Measurements from ENCODE around the gene FRMPD4. TPM values are rescaled to one million over a fixed set of nuclear protein-coding genes. Genes with fewer than 3 reads are reported as not detected.

Gene FRMPD4
- total RNA-seq, 1 donor = not detected

- Histone ChIP-seq H3K4me3 (ENCODE audit: low read length) (no peak overlapping the region), H3K27me3 (ENCODE audit: insufficient read depth, low read length) (no peaks in the 10 kb centered on the region), H3K9me3 (ENCODE audit: low read depth, low read length) (no peaks in the 10 kb centered on the region), H3K4me1 (ENCODE audit: insufficient read depth, low read length) (no peaks in the 10 kb centered on the region)
Observed at GRCh38 chrX:12400218-12400617, 261.9 kb downstream of the FRMPD4 start.

DNA sequence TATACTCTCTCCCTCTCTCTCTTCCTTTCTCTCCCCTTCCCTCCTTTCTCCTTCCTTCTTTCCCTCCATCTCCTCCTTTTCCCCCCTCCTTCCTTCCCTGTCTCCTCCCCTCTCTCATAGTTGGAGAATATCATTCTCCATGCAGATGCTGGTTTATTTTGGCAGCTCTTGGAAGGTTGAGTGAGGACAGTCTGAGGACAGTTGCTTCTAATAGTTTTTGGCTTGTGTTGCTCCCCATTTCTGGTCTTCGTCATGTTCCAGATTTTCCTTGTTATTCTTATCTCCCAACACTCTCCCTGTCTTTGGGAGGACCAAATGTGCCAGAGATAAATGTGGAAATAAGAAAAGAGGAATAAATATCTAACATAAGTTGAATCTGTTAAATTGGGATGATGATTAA, 263.0 kb downstream of the FRMPD4 start:
- H3K9me3 ChIP-seq (ENCODE audit: low read depth, low read length) = no peaks in the 10 kb centered on the region
- no peak overlapping the region for H3K4me3 ChIP-seq (ENCODE audit: low read length)
- H3K4me1 ChIP-seq (ENCODE audit: insufficient read depth, low read length) = no peaks in the 10 kb centered on the region
- H3K27me3 ChIP-seq (ENCODE audit: insufficient read depth, low read length) = no peaks in the 10 kb centered on the region

- Histone ChIP-seq H3K4me1 (ENCODE audit: insufficient read depth, low read length) (no peaks in the 10 kb centered on the region), H3K4me3 (ENCODE audit: low read length) (no peak overlapping the region), H3K27me3 (ENCODE audit: insufficient read depth, low read length) (no peaks in the 10 kb centered on the region), H3K9me3 (ENCODE audit: low read depth, low read length) (no peaks in the 10 kb centered on the region)
Observed at GRCh38 chrX:12403474-12404082, 265.3 kb downstream of the FRMPD4 start.

DNA sequence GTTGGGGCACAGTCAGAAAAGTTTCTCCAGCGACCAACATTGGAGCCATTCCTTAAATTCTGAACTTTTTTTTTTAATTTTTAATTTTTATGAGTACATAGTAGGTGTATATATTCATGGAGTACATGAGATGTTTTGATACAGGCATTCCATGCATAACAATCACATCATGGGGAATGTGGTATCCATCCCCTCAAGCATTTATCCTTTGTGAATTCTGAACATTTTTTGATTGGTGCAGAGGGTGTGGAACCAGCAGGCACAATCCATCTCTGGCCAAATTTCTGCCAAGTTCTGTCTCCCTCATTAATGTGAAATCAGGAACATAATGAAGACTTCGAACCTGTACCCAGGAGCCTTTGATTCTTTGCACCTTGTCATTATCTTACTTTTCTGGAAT, 267.0 kb downstream of the FRMPD4 start:
- Histone ChIP-seq H3K4me1 (ENCODE audit: insufficient read depth, low read length) (no peaks in the 10 kb centered on the region), H3K9me3 (ENCODE audit: low read depth, low read length) (no peaks in the 10 kb centered on the region), H3K4me3 (ENCODE audit: low read length) (no peak overlapping the region), H3K27me3 (ENCODE audit: insufficient read depth, low read length) (no peaks in the 10 kb centered on the region)

DNA sequence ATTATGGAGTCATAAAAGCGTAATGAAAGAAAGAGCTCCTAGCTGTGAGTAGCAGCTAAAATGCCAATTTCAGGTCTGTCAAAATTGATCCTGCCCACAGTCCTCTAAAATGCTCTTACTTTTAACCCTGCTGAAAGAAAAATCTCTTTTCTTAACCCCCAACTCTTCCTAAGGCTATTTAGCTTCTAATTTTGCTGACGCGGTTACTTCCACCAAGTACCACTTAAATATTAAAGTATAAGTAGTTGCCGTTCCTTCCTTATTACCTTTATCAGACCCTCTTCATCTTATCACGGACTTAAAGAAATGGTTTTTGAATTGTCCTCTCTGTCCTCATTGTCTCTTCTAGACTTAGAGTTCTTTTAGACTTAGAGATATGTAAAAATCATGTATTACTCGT, 272.2 kb downstream of the FRMPD4 start:
- no peaks in the 10 kb centered on the region for H3K4me1 ChIP-seq (ENCODE audit: insufficient read depth, low read length)
- no peak overlapping the region for H3K4me3 ChIP-seq (ENCODE audit: low read length)
- H3K27me3 ChIP-seq (ENCODE audit: insufficient read depth, low read length) = no peaks in the 10 kb centered on the region
- H3K9me3 ChIP-seq (ENCODE audit: low read depth, low read length) = no peaks in the 10 kb centered on the region

GRCh38 chrX:12411831-12412230, 273.6 kb downstream of the FRMPD4 start:
- no peak overlapping the region for H3K4me3 ChIP-seq (ENCODE audit: low read length)
- H3K4me1 ChIP-seq (ENCODE audit: insufficient read depth, low read length) = no peaks in the 10 kb centered on the region
- H3K9me3 ChIP-seq (ENCODE audit: low read depth, low read length) = no peaks in the 10 kb centered on the region
- H3K27me3 ChIP-seq (ENCODE audit: insufficient read depth, low read length) = no peaks in the 10 kb centered on the region

GRCh38 chrX:12412561-12412960, 274.3 kb downstream of the FRMPD4 start:
- Histone ChIP-seq H3K4me1 (ENCODE audit: insufficient read depth, low read length) (no peaks in the 10 kb centered on the region), H3K9me3 (ENCODE audit: low read depth, low read length) (no peaks in the 10 kb centered on the region), H3K27me3 (ENCODE audit: insufficient read depth, low read length) (no peaks in the 10 kb centered on the region), H3K4me3 (ENCODE audit: low read length) (no peak overlapping the region)

DNA sequence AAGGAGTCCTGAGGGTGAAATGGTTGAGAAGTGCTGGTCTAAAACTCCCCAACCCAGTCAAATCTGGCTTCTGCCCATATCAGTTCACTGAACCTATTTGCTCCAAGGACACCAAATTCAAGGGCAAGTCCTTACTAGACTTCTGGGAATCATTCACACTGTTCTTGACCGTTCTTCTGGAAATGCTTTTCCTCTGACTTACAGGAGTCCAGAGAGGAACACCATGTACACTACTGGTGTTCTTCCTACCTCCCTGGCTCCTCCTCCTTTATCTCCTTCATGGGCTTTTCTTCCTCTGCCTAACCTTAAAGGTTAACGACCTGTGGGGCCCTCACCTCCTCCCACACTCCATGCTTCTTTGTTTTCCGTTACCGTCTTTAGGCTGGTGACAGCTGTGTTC, 281.3 kb downstream of the FRMPD4 start:
- Histone ChIP-seq H3K4me1 (ENCODE audit: insufficient read depth, low read length) (no peaks in the 10 kb centered on the region), H3K4me3 (ENCODE audit: low read length) (no peak overlapping the region)

DNA sequence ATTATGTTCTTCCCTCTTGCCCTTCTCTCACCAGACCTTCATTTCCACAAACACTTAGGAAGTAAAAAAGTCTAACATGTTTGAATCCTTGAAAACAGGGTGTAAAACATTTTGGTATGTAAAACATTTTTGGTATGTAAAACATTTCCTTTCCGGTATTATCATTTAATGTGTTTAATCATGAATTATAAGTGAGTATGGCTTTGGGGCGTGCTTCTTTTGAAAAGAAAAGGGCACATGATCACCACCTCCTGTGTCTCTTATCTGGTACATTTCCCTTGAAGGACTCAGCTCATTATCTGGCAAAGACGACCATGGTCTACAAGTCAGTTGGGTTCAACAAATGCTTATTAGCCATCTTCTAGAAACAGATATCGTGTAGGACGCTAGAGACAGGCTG, 283.6 kb downstream of the FRMPD4 start:
- Histone ChIP-seq H3K9me3 (ENCODE audit: low read depth, low read length) (no peaks in the 10 kb centered on the region), H3K27me3 (ENCODE audit: insufficient read depth, low read length) (no peaks in the 10 kb centered on the region), H3K4me1 (ENCODE audit: insufficient read depth, low read length) (no peaks in the 10 kb centered on the region), H3K4me3 (ENCODE audit: low read length) (no peak overlapping the region)

More for the DNA sequence above, 281.3 kb downstream of the FRMPD4 start:
- Histone ChIP-seq H3K9me3 (ENCODE audit: low read depth, low read length) (no peaks in the 10 kb centered on the region), H3K27me3 (ENCODE audit: insufficient read depth, low read length) (no peaks in the 10 kb centered on the region)

GRCh38 chrX:12423346-12423745, 285.1 kb downstream of the FRMPD4 start:
- H3K4me1 ChIP-seq (ENCODE audit: insufficient read depth, low read length) = no peaks in the 10 kb centered on the region
- no peaks in the 10 kb centered on the region for H3K9me3 ChIP-seq (ENCODE audit: low read depth, low read length)
- H3K4me3 ChIP-seq (ENCODE audit: low read length) = no peak overlapping the region
- no peaks in the 10 kb centered on the region for H3K27me3 ChIP-seq (ENCODE audit: insufficient read depth, low read length)

GRCh38 chrX:12425496-12425895, 287.2 kb downstream of the FRMPD4 start:
- Histone ChIP-seq H3K9me3 (ENCODE audit: low read depth, low read length) (no peaks in the 10 kb centered on the region), H3K27me3 (ENCODE audit: insufficient read depth, low read length) (no peaks in the 10 kb centered on the region), H3K4me1 (ENCODE audit: insufficient read depth, low read length) (no peaks in the 10 kb centered on the region), H3K4me3 (ENCODE audit: low read length) (no peak overlapping the region)

- Histone ChIP-seq H3K27me3 (ENCODE audit: insufficient read depth, low read length) (no peaks in the 10 kb centered on the region), H3K4me3 (ENCODE audit: low read length) (no peak overlapping the region), H3K9me3 (ENCODE audit: low read depth, low read length) (no peaks in the 10 kb centered on the region), H3K4me1 (ENCODE audit: insufficient read depth, low read length) (no peaks in the 10 kb centered on the region)
Observed at GRCh38 chrX:12426420-12426819, 288.1 kb downstream of the FRMPD4 start.

DNA sequence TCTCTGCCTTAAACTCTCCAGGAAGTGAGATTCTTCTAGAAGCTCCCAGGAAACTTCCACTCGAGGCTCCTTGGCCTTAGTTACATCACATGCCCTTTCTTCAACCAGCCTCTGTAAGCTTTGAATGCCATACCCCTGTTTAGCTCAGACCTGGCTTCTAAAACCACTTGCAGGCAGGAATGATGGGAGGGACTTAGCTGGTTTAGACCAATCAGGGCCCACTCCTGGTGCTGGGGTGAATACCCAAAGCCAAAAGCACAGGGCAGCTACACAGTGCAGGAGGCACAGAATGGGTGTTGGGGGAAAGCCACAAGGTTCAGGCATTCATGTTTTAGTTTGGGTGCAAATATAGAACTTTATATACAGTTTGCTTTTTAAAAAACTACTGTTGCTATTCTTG, 296.2 kb downstream of the FRMPD4 start:
- H3K9me3 ChIP-seq (ENCODE audit: low read depth, low read length) = no peaks in the 10 kb centered on the region
- no peaks in the 10 kb centered on the region for H3K4me1 ChIP-seq (ENCODE audit: insufficient read depth, low read length)
- no peaks in the 10 kb centered on the region for H3K27me3 ChIP-seq (ENCODE audit: insufficient read depth, low read length)
- no peak overlapping the region for H3K4me3 ChIP-seq (ENCODE audit: low read length)

DNA sequence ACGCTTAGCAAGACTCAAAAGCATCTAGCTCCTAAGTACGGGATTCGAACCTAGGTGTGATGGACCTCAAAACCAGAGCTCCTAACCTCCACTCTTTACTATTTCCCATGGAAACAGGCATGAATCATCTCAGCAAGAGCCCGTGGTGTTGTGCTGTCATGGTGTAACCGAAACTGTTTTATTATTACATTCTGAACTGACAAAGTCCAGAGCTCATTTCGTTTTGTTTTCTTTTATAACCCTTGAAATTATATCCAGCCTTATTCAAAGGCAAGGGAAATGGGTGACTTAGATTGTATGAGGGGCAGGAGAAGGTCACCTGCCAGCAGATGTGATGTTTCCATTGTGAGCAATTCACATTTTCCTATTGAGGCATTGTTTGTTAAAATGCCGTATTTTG, 301.1 kb downstream of the FRMPD4 start:
- H3K4me3 ChIP-seq (ENCODE audit: low read length) = no peak overlapping the region
- H3K27me3 ChIP-seq (ENCODE audit: insufficient read depth, low read length) = no peaks in the 10 kb centered on the region
- no peaks in the 10 kb centered on the region for H3K4me1 ChIP-seq (ENCODE audit: insufficient read depth, low read length)
- no peaks in the 10 kb centered on the region for H3K9me3 ChIP-seq (ENCODE audit: low read depth, low read length)

- H3K4me3 ChIP-seq (ENCODE audit: low read length) = no peak overlapping the region
- H3K4me1 ChIP-seq (ENCODE audit: insufficient read depth, low read length) = no peaks in the 10 kb centered on the region
- no peaks in the 10 kb centered on the region for H3K9me3 ChIP-seq (ENCODE audit: low read depth, low read length)
Observed at GRCh38 chrX:12440246-12440645, 302.0 kb downstream of the FRMPD4 start.

DNA sequence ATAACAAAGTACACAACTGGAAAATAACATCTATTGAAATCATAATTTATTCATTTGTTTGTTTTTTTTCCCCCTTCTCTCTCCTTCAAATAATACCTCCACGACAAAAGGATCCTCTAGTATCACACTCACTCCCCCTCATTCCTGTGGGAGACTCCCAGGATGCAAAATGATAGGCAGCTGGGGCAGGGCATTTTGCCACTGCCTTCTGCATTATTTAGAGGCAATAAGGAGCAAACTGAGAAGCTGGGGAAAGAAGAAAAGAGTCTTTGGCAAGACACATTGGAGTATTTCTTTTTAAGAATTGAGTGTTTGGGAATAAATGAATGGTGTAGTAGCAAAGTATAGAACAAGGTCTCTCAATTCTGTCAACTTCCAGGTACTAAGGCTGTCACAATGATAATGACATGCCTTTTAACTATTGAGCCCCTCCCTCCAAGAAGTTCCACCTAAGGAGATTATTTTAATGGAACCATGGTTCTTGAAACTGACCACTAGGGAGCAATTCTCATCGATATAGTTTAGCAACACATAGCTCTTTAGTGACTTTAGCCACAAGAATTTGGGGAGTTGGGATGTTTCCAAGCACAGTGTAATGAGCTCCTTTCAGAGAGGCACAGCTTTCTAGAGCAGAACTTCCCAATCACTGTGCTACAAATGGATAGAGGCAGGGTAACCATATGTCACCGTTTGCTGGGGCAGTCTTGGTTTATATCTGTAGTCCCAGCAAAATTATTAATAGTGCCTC, 303.3 kb downstream of the FRMPD4 start:
- no peaks in the 10 kb centered on the region for H3K27me3 ChIP-seq (ENCODE audit: insufficient read depth, low read length)
- no peak overlapping the region for H3K4me3 ChIP-seq (ENCODE audit: low read length)
- H3K9me3 ChIP-seq (ENCODE audit: low read depth, low read length) = no peaks in the 10 kb centered on the region
- H3K4me1 ChIP-seq (ENCODE audit: insufficient read depth, low read length) = no peaks in the 10 kb centered on the region

More at GRCh38 chrX:12440246-12440645, 302.0 kb downstream of the FRMPD4 start:
- H3K27me3 ChIP-seq (ENCODE audit: insufficient read depth, low read length) = no peaks in the 10 kb centered on the region

Data from mononuclear cell (primary cell).